ENCODE data around the gene KISS1.

GRCh38 chr1:204216880-204217647 is 20.8 kb upstream of the KISS1 start:
- TF ChIP-seq CTBP1 (IDR thresholded peaks at IDR 0.05; ENCODE audit: borderline replicate concordance) (no peak), HDGF (IDR thresholded peaks at IDR 0.05; ENCODE audit: borderline replicate concordance) (no peak), FOXM1 (IDR thresholded peaks at IDR 0.05; ENCODE audit: borderline replicate concordance) (no peak), FOXK2 (IDR thresholded peaks at IDR 0.05) (no peak), L3MBTL2 (conservative IDR thresholded peaks at IDR 0.05) (no peak), NFRKB (IDR thresholded peaks at IDR 0.05) (no peak), ELF4 (IDR thresholded peaks at IDR 0.05) (no peak), TARDBP (IDR thresholded peaks at IDR 0.05) (no peak), SUZ12 (IDR thresholded peaks at IDR 0.05) (no peak), SP1 (IDR thresholded peaks at IDR 0.05) (no peak), FOXA1 (IDR thresholded peaks at IDR 0.05) (no peak), PKNOX1 (IDR thresholded peaks at IDR 0.05) (no peak)

Data from HEK293T (cell line).